Neural cell (in vitro differentiated cells): Measurements from ENCODE around the gene FXR1.

ENCODE experiments used
- CTCF ChIP-seq: fragments of 450-650 bp; IDR thresholded peaks from 2 replicates; pipeline ENCODE4 v1.5.1; 2014; ENCODE audit warnings: antibody characterized with exemption, mild to moderate bottlenecking, moderate library complexity; ENCODE audit not compliant: poor library complexity, severe bottlenecking
- EP300 ChIP-seq: fragments of 450-650 bp; conservative IDR thresholded peaks from 2 replicates; pipeline ENCODE4 v1.6.1; 2014; ENCODE audit warnings: antibody characterized with exemption, mild to moderate bottlenecking, moderate library complexity; ENCODE audit not compliant: poor library complexity, severe bottlenecking

GRCh38 chr3:180882115-180882514 lies 30.4 kb upstream of the FXR1 start:
- TF ChIP-seq CTCF, result no peak
- TF ChIP-seq EP300, result no peak
